Loucy (cell line): ENCODE results near the gene ITPKB.
A peak's percentile ranks its signal among the peaks of the same experiment; 100 is the strongest.
"Not testable (repeated sequence)": the region's sequence is repeated elsewhere in the genome, so short reads cannot be mapped to it uniquely, and the experiment has no call there.

Source experiments
- H2AFZ ChIP-seq: fragments of 200-600 bp; sonication (generic); 2 replicates; pipeline ENCODE4 v1.6.0; 2016; ENCODE audit warnings: antibody characterized with exemption, mild to moderate bottlenecking, low read length, moderate library complexity
- H3F3A ChIP-seq: fragments of 200-600 bp; 2 replicates; pipeline ENCODE4 v1.6.0; 2016; ENCODE audit warnings: antibody characterized with exemption, low read depth, mild to moderate bottlenecking
- H3K27me3 ChIP-seq: fragments of 200-600 bp; sonication (generic); 2 replicates; pipeline ENCODE4 v1.6.1; 2014; ENCODE audit warnings: low read length, mild to moderate bottlenecking; ENCODE audit not compliant: insufficient read depth, poor library complexity, severe bottlenecking
- H3K36me3 ChIP-seq: fragments of 200-600 bp; sonication (generic); 2 replicates; pipeline ENCODE4 v1.6.1; 2016; ENCODE audit warnings: low read length; ENCODE audit not compliant: insufficient read depth
- H3K4me1 ChIP-seq: fragments of 200-600 bp; sonication (generic); 2 replicates; pipeline ENCODE4 v1.5.1; 2014; ENCODE audit warnings: low read length, mild to moderate bottlenecking; ENCODE audit not compliant: insufficient read depth, poor library complexity, severe bottlenecking
- H3K4me2 ChIP-seq: fragments of 200-600 bp; sonication (generic); 2 replicates; pipeline ENCODE4 v1.6.0; 2014; ENCODE audit warnings: antibody characterized with exemption, low read length, low read depth, mild to moderate bottlenecking; ENCODE audit not compliant: poor library complexity, severe bottlenecking
- H3K4me3 ChIP-seq: fragments of 200-600 bp; sonication (generic); 2 replicates; pipeline ENCODE4 v1.5.1; 2014; ENCODE audit warnings: low read length, mild to moderate bottlenecking, mixed read lengths; ENCODE audit not compliant: poor library complexity, severe bottlenecking
- H3K79me2 ChIP-seq: fragments of 200-600 bp; sonication (generic); 2 replicates; pipeline ENCODE4 v1.6.1; 2014; ENCODE audit warnings: low read length; ENCODE audit not compliant: insufficient read depth
- H3K9ac ChIP-seq: fragments of 200-600 bp; sonication (generic); 2 replicates; pipeline ENCODE4 v1.6.0; 2014; ENCODE audit warnings: mild to moderate bottlenecking, low read depth, low read length, moderate library complexity; ENCODE audit not compliant: poor library complexity, severe bottlenecking
- H3K9me2 ChIP-seq: fragments of 200-600 bp; sonication (generic); replicated peaks from 2 replicates; pipeline ENCODE4 v1.6.1; 2016; ENCODE audit warnings: low read depth, low read length, mixed read lengths
- H3K9me3 ChIP-seq: fragments of 200-600 bp; sonication (generic); 2 replicates; pipeline ENCODE4 v1.6.1; 2014; ENCODE audit warnings: mild to moderate bottlenecking, antibody characterized with exemption, low read length, low read depth; ENCODE audit not compliant: insufficient read depth
- H4K20me1 ChIP-seq: fragments of 200-600 bp; sonication (generic); 2 replicates; pipeline ENCODE4 v1.6.0; 2014; ENCODE audit warnings: antibody characterized with exemption, low read length, mild to moderate bottlenecking; ENCODE audit not compliant: insufficient read depth, poor library complexity, severe bottlenecking
- EZH2phosphoT487 ChIP-seq: fragments of 200-600 bp; IDR thresholded peaks from 2 replicates; pipeline ENCODE4 v1.6.1; 2018; ENCODE audit warnings: antibody characterized with exemption, mild to moderate bottlenecking, moderate library complexity, borderline replicate concordance
- TF ChIP-seq, protein P1 (sequence below): fragments of 200-600 bp; sonication (generic); conservative IDR thresholded peaks from 2 replicates; pipeline ENCODE4 v1.5.1; 2014; ENCODE audit warnings: mild to moderate bottlenecking, antibody characterized with exemption, low read length

The ITPKB gene

DNA sequence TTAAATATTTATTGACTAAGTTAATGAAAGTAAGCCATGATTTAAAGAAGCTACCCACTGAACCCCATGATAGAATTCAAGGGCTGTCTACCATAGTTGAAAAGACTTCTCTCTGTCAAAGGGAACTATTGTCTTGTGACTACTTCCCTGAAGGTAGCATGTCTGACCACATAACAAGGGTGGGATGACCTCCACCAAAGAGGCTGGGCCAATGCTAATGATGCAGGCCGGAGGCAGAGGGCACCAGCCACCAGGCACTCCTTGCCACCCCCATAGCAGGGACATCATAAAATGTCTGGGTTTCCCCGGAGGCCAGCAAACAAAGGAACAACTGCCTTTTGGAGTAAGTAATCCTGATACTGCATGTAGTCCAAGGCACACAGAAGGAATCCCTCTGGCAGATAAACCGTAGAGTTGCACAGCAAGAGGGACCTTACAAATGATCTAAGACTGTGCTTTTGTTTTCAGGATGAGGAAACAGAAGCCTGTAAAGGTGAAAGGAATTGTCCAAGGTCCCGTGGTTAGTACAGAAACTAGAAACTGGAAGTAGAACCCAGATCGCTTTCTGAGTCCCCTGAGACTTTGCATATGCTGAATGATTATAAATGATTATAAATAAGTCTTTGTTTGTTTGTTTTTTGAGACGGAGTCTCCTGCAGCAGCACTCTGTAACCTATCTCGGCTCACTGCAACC lies 33.5 kb upstream of the ITPKB start:
- no peaks in the 10 kb centered on the region for H3F3A ChIP-seq
- H3K79me2 ChIP-seq: no peaks in the 10 kb centered on the region
- no peaks in the 10 kb centered on the region for H3K4me1 ChIP-seq
- no peaks in the 10 kb centered on the region for H3K9me2 ChIP-seq
- H2AFZ ChIP-seq: 0 out of 2 replicates have a peak overlapping the region, but pooled peaks have one; percentile 23
- no peaks in the 10 kb centered on the region for H4K20me1 ChIP-seq
- no peaks in the 10 kb centered on the region for H3K27me3 ChIP-seq
- no peaks in the 10 kb centered on the region for H3K36me3 ChIP-seq
- H3K4me2 ChIP-seq: no peak overlapping the region
- H3K9me3 ChIP-seq: no peaks in the 10 kb centered on the region
- no peak for TF ChIP-seq EZH2phosphoT487
- TF ChIP-seq, protein P1, sequence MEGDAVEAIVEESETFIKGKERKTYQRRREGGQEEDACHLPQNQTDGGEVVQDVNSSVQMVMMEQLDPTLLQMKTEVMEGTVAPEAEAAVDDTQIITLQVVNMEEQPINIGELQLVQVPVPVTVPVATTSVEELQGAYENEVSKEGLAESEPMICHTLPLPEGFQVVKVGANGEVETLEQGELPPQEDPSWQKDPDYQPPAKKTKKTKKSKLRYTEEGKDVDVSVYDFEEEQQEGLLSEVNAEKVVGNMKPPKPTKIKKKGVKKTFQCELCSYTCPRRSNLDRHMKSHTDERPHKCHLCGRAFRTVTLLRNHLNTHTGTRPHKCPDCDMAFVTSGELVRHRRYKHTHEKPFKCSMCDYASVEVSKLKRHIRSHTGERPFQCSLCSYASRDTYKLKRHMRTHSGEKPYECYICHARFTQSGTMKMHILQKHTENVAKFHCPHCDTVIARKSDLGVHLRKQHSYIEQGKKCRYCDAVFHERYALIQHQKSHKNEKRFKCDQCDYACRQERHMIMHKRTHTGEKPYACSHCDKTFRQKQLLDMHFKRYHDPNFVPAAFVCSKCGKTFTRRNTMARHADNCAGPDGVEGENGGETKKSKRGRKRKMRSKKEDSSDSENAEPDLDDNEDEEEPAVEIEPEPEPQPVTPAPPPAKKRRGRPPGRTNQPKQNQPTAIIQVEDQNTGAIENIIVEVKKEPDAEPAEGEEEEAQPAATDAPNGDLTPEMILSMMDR: no peak
- no peak overlapping the region for H3K9ac ChIP-seq
- no peak overlapping the region for H3K4me3 ChIP-seq

GRCh38 chr1:226767170-226767569 lies 28.1 kb upstream of the ITPKB start:
- not testable (repeated sequence) for H3K27me3 ChIP-seq, H3K9ac ChIP-seq, H3K4me3 ChIP-seq, H3K79me2 ChIP-seq, H3K9me3 ChIP-seq, H3F3A ChIP-seq, H4K20me1 ChIP-seq, H3K4me2 ChIP-seq, H3K9me2 ChIP-seq, H3K36me3 ChIP-seq, H2AFZ ChIP-seq
- peaks cover 11% of the 10 kb centered on the region for H3K4me1 ChIP-seq

GRCh38 chr1:226766565-226766964 lies 27.5 kb upstream of the ITPKB start:
- H2AFZ ChIP-seq: no peak overlapping the region
- no peaks in the 10 kb centered on the region for H3K27me3 ChIP-seq
- H3K4me2 ChIP-seq: no peak overlapping the region
- no peaks in the 10 kb centered on the region for H3K36me3 ChIP-seq
- no peaks in the 10 kb centered on the region for H4K20me1 ChIP-seq
- no peaks in the 10 kb centered on the region for H3F3A ChIP-seq
- H3K9me3 ChIP-seq: no peaks in the 10 kb centered on the region
- H3K79me2 ChIP-seq: no peaks in the 10 kb centered on the region
- no peak overlapping the region for H3K4me3 ChIP-seq
- no peaks in the 10 kb centered on the region for H3K9me2 ChIP-seq
- H3K9ac ChIP-seq: no peak overlapping the region
- H3K4me1 ChIP-seq: peaks cover 11% of the 10 kb centered on the region
- TF ChIP-seq, protein P1: no peak
- TF ChIP-seq EZH2phosphoT487: no peak

GRCh38 chr1:226764533-226764932 lies 25.5 kb upstream of the ITPKB start:
- no peaks in the 10 kb centered on the region for H3K27me3 ChIP-seq
- no peaks in the 10 kb centered on the region for H3K9me2 ChIP-seq
- H3K9me3 ChIP-seq: no peaks in the 10 kb centered on the region
- H3K79me2 ChIP-seq: no peaks in the 10 kb centered on the region
- H3K4me3 ChIP-seq: no peak overlapping the region
- H3K4me1 ChIP-seq: peaks cover 11% of the 10 kb centered on the region
- no peak overlapping the region for H3K4me2 ChIP-seq
- no peaks in the 10 kb centered on the region for H4K20me1 ChIP-seq
- H3K36me3 ChIP-seq: no peaks in the 10 kb centered on the region
- no peak for TF ChIP-seq EZH2phosphoT487
- TF ChIP-seq, protein P1: no peak
- H3K9ac ChIP-seq: no peak overlapping the region
- no peak overlapping the region for H2AFZ ChIP-seq
- H3F3A ChIP-seq: no peaks in the 10 kb centered on the region
